Keratinocyte (primary cell): ENCODE data around the gene ANKRD37. TPM values are rescaled to one million over a fixed set of nuclear protein-coding genes. Genes with fewer than 3 reads are reported as not detected.

ENCODE experiments used
- DNase-seq: peaks from one replicate; pipeline ENCODE4 v3.0.0-alpha.2; 2011; ENCODE audit warnings: low read depth, missing footprints, low spot score
- FAIRE-seq: peaks from 2 replicates; lab custom pipeline; 2011; peaks lifted over from hg19 to GRCh38; lab: Jason Lieb, UNC
- H2AFZ ChIP-seq: 2 replicates; pipeline ENCODE4 v1.6.0; 2012; ENCODE audit warnings: low read length, control low read depth, inconsistent platforms; ENCODE audit not compliant: control insufficient read depth
- H3K27ac ChIP-seq: 2 replicates; pipeline ENCODE4 v1.5.1; 2011; ENCODE audit warnings: low read length; ENCODE audit not compliant: control insufficient read depth, insufficient read depth
- H3K27me3 ChIP-seq: 3 replicates; pipeline ENCODE4 v1.6.0; 2011; ENCODE audit warnings: low read length; ENCODE audit not compliant: control insufficient read depth, insufficient read depth; ENCODE audit errors: extremely low read depth
- H3K36me3 ChIP-seq, 2 experiments: 2 replicates in 1 of 2; 3 replicates in 1 of 2; pipeline ENCODE4 v1.5.1; 2011; ENCODE audit warnings: low read length in 2 of 2, mild to moderate bottlenecking in 1 of 2; ENCODE audit not compliant: control insufficient read depth in 2 of 2, insufficient read depth in 2 of 2; ENCODE audit errors: extremely low read depth in 1 of 2
- H3K4me1 ChIP-seq: 3 replicates; pipeline ENCODE4 v1.5.1; 2011; ENCODE audit warnings: low read length; ENCODE audit not compliant: control insufficient read depth, insufficient read depth; ENCODE audit errors: extremely low read depth
- H3K4me2 ChIP-seq: 3 replicates; pipeline ENCODE4 v1.6.0; 2011; ENCODE audit warnings: low read depth, low read length; ENCODE audit not compliant: control insufficient read depth, insufficient read depth; ENCODE audit errors: extremely low read depth
- H3K4me3 ChIP-seq, 3 experiments: fragments of 200-600 bp in 1 of 3; sonication (generic) in 1 of 3; 2 replicates in 2 of 3; 3 replicates in 1 of 3; pipeline ENCODE4 v1.5.1; 2011 to 2016; ENCODE audit warnings: low read length in 3 of 3, mild to moderate bottlenecking in 3 of 3, control low read depth in 2 of 3, inconsistent platforms in 1 of 3, low read depth in 1 of 3, mixed read lengths in 1 of 3, mixed run types in 1 of 3, moderate library complexity in 1 of 3; ENCODE audit not compliant: control insufficient read depth in 2 of 3, insufficient read depth in 2 of 3; ENCODE audit errors: extremely low read depth in 1 of 3
- H3K79me2 ChIP-seq: 2 replicates; pipeline ENCODE4 v1.6.0; 2012; ENCODE audit warnings: low read length; ENCODE audit not compliant: control insufficient read depth, insufficient read depth
- H3K9ac ChIP-seq: 3 replicates; pipeline ENCODE4 v1.6.0; 2011; ENCODE audit warnings: low read length; ENCODE audit not compliant: control insufficient read depth, insufficient read depth; ENCODE audit errors: extremely low read depth
- H3K9me1 ChIP-seq: 3 replicates; pipeline ENCODE4 v1.6.0; 2011; ENCODE audit warnings: low read length; ENCODE audit not compliant: control insufficient read depth, insufficient read depth; ENCODE audit errors: extremely low read depth
- H3K9me3 ChIP-seq: 2 replicates; pipeline ENCODE4 v1.5.1; 2012; ENCODE audit warnings: low read depth, low read length; ENCODE audit not compliant: control insufficient read depth
- H4K20me1 ChIP-seq: 3 replicates; pipeline ENCODE4 v1.6.0; 2011; ENCODE audit warnings: low read length; ENCODE audit not compliant: control insufficient read depth, insufficient read depth; ENCODE audit errors: extremely low read depth
- CTCF ChIP-seq, 3 experiments: IDR thresholded peaks in 1 of 3; conservative IDR thresholded peaks in 1 of 3; optimal IDR thresholded peaks in 1 of 3; 2 replicates in 2 of 3; 3 replicates in 1 of 3; pipeline versions ENCODE3 to v1.5.1; 2011; ENCODE audit warnings: low read length in 3 of 3, mild to moderate bottlenecking in 3 of 3, moderate library complexity in 2 of 3, control low read depth in 1 of 3, inconsistent platforms in 1 of 3; ENCODE audit not compliant: insufficient read depth in 2 of 3; ENCODE audit errors: extremely low read depth in 1 of 3
- EZH2 ChIP-seq: IDR thresholded peaks from one replicate; pipeline ENCODE4 v1.6.1; 2012; ENCODE audit warnings: inconsistent platforms, mild to moderate bottlenecking, low read length, moderate library complexity
- dilution Hi-C: fragments of 300-500 bp; cut with MboI; formaldehyde crosslinking; loops from one replicate; pipeline ENCODE4 v1.7.0; 2020; ENCODE audit warnings: low sequenced_read_pairs; ENCODE audit not compliant: extremely low pct_ligation_motif_present
- polyA plus RNA-seq, 5 experiments: library from polyadenylated mRNA; depleted of rRNA in 3 of 5; stranded (reverse) in 3 of 5; stranded (forward) in 1 of 5; unstranded in 1 of 5; fragments of >200 nt; gene quantifications; 1 replicate in 1 of 5; 2 replicates in 3 of 5; 3 replicates in 1 of 5; pipeline versions ENCODE4 v1.2.1 to v1.2.3, GENCODE V29; 2011 to 2012; ENCODE audit warnings: missing spikeins in 2 of 5, low read depth in 1 of 5, low replicate concordance in 1 of 5

ANKRD37 gene
- polyA plus RNA-seq, 1 donor (not counting 4 experiments of a cell fraction or from before 2014, with no cell fraction given) = 8.0 TPM

DNA sequence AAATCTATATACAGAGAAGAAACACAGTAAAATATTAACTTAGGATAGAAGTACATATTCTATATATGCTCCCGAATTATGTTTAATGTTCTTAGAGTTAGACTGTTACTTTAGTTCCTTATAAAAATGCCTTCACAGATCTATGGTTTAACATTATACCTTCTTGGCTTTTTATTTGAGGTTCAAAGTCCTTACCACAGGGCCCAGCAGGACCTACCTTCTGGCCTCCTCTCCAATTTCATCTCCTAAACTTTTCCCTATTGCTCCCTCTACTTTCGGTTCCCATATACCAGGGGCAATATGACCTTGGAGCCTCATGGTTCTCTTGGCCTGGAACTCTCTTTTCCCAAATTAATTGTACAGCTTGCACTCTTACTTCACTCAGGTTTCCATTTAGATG, 11.8 kb downstream of the ANKRD37 start:
- no peak for DNase-seq
- H3K9me1 ChIP-seq = no peaks in the 10 kb centered on the region
- H3K9ac ChIP-seq = no peak overlapping the region
- dilution Hi-C loops = no loop called here
- H2AFZ ChIP-seq = no peak overlapping the region
- H3K4me2 ChIP-seq = no peak overlapping the region
- TF ChIP-seq CTCF (optimal IDR thresholded peaks at IDR 0.05 in 1 of 3, IDR thresholded peaks at IDR 0.05 in 1 of 3, conservative IDR thresholded peaks at IDR 0.05 in 1 of 3; ENCODE audit: extremely low read depth in 1 of 3, insufficient read depth in 2 of 3, low read length in 3 of 3) (no peak), EZH2 (no peak)
- H3K36me3 ChIP-seq = peaks cover 0 to 2% of the 10 kb centered on the region in 2 experiments
- no peaks in the 10 kb centered on the region for H3K4me1 ChIP-seq
- no peaks in the 10 kb centered on the region for H3K9me3 ChIP-seq
- H3K27ac ChIP-seq = no peak overlapping the region
- H3K27me3 ChIP-seq = no peaks in the 10 kb centered on the region
- no peaks in the 10 kb centered on the region for H3K79me2 ChIP-seq
- no peaks in the 10 kb centered on the region for H4K20me1 ChIP-seq
- no peak for FAIRE-seq
- H3K4me3 ChIP-seq = no peak overlapping the region

DNA sequence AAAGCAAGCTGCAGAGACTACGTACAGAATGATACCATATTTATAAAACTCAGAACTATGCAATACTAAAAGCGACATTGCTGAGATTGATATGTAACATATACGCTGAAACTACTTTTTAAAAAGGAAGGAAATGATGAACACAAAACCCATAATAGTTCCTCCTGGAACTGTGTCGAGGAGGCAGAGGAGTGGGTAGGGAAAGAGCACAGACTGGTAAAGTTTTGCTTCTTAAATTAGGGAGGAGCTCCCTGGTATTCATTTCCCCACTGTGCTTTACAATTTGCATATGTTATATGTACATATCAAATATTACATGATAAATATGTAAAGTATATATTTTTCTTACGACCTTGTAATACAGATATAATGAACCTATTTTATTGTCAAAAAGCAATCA, 15.2 kb downstream of the ANKRD37 start:
- Histone ChIP-seq H3K36me3 (peaks cover 0 to 3% of the 10 kb centered on the region in 2 experiments), H3K9me1 (no peaks in the 10 kb centered on the region), H3K9ac (no peak overlapping the region), H4K20me1 (no peaks in the 10 kb centered on the region), H3K79me2 (no peaks in the 10 kb centered on the region), H3K9me3 (no peaks in the 10 kb centered on the region), H3K27ac (no peak overlapping the region), H3K4me1 (no peaks in the 10 kb centered on the region), H3K4me3 (no peak overlapping the region), H2AFZ (no peak overlapping the region), H3K27me3 (no peaks in the 10 kb centered on the region), H3K4me2 (no peak overlapping the region)
- TF ChIP-seq CTCF (optimal IDR thresholded peaks at IDR 0.05 in 1 of 3, IDR thresholded peaks at IDR 0.05 in 1 of 3, conservative IDR thresholded peaks at IDR 0.05 in 1 of 3; ENCODE audit: extremely low read depth in 1 of 3, insufficient read depth in 2 of 3, low read length in 3 of 3) (no peak), EZH2 (no peak)
- no peak for FAIRE-seq
- no peak for DNase-seq
- dilution Hi-C loops = no loop called here
